Activated CD8-positive, alpha-beta memory T cell treated with anti-CD3 and anti-CD28 coated beads for 1 hour (primary cell): ENCODE data around the gene SLC13A2.
A peak's percentile ranks its signal among the peaks of the same experiment; 100 is the strongest.

Source experiments
- DNase-seq, 2 donors: peaks; one replicate each; pipeline ENCODE4 v3.0.0-alpha.2; 2020; ENCODE audit warnings: low read depth in 1 of 2; ENCODE audit errors: extremely low read depth in 1 of 2

The SLC13A2 gene

DNA sequence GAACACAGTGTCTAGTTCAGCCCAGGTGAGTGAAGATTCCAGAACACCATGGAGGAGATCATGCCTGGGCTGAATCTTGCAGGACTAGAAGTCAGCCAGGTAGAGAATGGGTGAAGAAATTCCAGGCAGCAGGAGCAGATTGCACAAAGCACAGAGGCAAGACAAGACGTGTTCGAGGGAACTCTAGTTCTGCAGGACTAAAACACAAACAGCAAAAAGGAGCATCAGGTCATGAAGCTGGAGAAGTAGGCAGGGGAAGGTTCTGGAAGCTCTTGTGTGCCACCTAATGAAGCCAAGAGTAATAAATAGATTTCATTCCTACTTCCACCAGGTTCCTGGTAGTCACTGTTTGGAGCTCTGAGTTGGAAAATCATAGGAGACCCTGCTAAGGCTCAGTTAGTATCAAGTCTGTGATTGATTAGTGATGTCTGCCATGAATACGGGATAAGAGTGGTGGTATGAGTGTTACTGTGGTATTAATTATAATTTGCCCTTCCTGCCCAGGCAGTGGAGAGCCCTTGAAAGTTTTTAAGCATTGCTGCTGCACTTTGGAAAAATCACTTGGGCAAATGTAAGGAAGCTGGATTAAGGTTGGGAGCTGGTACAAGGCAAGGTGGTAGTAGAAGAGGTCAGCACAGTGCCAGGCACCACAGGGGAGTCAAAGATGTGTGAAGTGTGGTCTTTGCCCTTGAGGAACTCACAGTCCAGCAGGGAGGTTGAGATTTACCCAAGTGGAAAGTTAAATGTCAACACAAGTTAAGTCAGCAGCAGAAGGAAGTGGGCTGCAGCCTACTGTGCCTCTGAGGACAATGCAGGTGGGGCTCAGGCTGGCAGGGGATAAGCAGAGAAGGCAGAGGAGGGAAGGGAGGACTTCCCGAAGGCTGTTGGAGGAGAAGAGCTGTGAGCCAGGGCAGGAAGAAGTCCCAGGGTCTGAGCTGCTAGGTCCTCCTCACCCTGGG is 19.2 kb downstream of the SLC13A2 start:
- no peak for DNase-seq

DNA sequence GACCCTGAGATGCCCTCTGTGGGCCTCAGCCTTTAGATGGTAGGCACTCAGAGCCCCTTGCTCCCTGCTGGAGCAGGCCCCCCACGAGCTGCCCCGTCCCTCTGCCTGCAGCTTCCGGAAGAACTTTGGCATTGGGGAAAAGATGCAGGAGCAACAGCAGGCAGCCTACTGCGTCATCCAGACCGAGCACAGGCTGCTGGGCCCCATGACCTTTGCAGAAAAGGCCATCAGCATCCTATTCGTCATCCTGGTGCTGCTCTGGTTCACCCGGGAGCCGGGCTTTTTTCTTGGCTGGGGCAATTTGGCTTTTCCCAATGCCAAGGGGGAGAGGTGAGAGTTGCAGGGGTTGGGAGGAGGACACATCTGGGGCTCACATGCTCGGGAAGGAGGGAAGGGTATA is 20.0 kb downstream of the SLC13A2 start:
- DNase-seq: no peak

DNA sequence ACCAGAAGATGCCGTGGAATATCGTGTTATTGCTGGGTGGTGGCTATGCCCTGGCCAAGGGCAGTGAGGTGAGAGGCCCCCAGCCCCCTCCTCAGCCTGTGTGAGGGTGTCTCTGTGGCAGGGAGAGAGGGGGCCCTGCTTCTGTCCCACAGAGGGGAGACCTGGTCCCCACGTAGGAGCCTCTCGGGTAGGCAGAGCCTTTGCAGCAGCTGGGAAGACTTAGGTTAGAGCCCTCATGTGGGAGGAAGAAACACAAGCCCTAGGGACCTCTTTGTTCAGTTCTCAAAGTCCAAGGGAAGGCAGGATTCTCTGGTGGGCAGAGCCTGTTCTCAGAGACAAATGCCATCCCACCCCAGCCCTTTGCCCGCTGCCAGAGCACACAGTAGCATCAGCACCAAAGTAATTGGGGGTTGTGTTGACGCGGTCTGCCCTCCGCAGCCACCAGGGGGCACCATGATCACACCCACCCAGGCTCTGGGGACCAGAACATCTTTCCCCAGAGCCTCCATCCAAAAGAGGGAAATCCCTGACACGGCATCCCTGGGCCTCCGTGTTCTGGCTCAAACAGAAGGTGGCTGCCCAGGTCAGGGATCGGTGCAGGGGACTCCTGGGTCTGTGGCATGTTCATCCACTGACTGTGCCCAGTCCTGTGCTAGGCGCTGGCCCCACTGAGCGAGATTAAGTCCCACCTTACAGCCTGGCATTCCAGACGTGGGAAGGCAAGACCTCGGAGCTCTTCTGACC is 21.2 kb downstream of the SLC13A2 start:
- peak; percentile 49 to 71 for DNase-seq

DNA sequence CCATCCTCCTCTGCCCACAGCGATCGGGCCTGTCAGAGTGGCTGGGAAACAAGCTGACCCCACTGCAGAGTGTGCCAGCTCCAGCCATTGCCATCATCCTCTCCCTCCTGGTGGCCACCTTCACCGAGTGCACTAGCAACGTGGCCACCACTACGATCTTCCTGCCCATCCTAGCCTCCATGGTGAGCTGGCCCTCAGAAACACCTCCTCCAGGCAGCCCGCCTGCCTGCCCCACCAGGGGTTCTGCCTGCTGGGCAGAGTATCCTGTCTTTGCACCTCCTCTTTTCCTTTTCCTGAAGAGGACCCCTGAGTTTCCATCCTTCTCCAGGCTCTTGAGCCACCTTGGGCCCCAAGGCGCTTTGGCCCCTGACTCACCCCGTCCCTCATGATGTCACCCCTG is 22.2 kb downstream of the SLC13A2 start:
- DNase-seq: no peak

DNA sequence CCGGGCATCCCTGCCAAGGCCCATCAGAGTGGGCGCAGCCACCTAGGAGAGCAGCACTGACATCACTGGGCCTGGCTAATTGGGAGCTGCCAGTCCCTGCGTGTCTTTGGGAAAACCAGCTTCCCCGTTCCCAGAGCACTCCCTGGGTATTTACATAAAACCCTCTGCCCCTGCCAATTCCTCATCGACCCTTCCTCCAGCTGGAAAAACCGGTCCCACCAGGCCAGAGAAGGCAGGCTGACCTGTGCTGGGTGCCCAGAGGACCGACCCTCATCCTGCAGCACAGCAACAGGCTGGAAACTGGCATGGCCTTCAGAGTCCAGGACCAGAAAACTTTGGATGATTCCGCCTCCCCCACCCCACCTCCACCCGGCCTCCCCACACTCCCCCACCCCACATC is 24.5 kb downstream of the SLC13A2 start:
- no peak for DNase-seq

DNA sequence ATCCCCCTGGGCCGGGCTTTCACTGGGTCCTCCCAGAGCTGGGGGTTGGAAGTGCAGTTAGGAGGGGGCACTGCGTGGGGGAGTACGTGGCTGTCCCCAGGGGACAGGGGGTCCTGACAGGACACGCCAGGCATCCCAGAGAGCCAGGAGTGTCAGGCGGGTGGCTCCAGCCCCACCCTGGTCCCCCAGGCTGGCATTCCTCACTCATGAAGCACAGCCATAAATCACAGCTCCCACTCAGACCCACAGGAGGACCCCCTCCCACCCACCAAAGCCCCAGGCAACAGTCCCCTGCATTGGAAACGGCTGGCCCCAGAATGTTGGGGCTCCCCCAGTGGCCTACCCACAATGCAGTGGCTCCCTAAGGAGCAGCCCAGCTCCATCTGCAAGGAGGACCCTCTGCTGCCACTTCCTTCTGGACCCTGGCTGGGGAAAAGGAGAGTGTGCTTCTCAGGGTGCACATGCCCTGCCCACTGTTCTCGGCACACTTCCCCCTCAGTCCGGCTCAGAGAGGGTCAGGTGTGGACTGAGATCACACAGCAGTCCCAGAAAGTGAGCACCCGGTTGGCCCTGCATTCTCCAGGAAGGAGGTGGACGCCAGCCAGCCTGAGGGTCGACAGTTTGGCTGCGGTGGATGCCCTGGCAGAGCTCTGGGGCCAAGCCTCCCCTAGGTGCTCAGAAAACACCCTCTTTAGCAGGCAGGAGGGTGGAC is 25.4 kb downstream of the SLC13A2 start:
- no peak for DNase-seq

DNA sequence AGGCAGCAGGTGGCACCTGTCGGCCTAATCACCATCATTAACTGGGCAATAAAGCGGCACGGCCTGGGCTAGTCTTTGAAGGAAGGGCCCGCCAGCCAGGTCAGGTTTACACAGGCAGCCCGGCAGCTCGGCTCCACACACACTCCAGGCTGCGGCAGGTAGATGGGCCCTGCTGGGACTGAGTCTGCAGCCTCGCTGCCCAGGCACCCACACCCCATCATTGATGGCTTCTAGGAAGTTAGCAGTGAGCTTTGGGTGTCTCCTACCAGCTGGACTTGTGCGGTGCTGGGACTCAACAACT is 25.9 kb downstream of the SLC13A2 start:
- no peak for DNase-seq

DNA sequence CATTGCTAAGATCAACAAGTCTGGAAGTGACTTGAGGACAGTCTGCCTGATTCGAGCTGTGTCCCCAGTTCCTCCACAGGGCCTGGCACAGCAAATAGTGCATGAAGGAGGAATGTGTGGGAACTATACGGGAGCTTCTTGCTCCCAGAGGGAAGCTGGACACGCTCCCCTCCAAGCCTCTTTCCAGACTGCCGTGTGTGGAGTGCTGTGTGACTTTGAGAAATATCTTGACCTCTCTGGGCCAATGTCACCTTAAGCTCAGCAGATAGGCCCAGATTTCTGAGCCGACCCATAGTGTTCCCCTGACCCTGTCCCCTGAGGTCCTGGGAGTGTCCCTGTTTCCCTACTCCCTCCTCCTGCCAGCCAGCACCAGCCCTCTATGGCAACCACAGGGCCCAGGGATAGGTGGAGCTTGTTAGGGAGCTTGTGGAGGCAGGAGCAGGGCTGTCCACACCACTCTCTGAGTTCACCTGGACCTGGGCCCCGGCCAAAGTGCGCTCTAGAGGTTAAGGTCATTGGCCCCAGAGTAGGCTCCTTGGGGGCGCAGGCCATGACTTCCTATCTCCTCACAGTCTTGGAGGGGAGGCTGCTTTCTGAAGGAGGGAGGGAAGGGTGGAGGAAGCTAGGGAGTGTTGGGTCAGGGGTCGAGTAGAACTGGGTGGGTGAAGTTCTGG is 26.4 kb downstream of the SLC13A2 start:
- DNase-seq: no peak

DNA sequence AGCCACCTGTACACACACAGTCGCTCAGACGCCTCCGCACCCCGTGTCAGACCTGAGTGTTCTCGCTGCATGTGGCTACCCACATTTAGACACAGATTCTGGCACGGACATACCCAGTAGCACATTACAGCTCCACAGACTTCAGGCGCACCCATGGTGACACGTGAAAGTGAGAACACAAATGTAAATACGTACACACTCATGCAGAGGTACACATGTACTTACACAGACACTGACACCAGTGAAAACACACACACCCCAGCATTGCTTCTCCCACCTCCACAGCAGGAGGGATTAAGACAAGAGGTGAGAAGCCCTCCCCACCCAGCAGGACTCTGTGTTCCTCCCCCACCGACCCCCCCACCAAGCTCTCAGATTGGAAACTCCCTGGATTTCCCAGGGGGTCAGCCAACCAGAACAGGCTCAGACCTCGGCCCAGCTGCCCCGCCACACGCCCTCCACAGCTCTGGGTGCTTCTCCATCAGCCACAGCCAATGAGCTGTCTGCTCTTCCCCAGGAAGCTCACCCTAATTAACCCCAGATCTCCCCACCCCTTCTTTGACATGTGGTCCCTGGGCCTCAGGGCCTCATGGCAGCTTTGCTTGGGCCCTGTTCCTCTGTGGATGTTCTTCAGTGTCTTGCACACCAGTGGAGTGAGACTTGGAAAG is 27.4 kb downstream of the SLC13A2 start:
- no peak for DNase-seq

DNA sequence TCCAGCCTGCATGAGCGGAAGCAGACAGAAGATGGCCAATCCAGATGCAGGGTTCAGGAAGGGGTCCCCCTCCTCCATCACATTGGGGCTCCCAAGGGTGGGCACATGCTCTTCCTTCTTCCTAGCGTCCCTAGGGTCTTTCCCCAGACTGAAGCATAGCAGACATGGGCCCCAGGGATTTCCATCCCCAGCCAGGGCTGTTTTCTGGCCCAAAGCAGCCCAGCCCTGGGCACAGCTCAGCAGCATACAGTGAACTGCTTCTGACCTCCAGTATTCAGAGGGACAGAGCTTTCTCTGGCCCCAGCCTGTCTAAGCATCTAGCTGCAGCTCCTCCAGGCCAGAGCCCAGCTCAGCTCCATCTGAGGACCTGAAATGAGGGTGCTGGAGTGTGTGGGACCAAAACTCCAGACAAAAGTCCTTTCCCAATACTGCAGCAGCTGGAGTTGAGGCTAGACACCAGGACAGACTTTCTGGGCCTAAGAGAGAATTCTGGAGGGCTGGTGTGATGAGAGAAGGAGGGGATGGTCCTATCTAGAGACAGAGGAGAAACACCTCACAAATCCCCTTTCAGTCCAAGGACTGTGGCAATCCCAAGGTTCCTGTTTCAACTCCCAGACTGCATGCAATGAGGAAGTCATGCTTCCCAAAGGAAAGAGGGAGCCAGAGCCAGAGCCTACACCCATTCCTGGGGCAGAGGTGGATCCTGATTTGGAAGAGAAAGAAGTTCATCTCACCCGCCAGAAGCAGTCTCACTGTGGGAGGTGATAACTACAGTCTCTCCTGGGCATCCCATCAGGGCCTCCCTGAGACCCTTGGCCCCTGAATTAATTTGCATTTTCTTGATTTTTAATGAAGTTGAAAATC is 28.2 kb downstream of the SLC13A2 start:
- DNase-seq: no peak

DNA sequence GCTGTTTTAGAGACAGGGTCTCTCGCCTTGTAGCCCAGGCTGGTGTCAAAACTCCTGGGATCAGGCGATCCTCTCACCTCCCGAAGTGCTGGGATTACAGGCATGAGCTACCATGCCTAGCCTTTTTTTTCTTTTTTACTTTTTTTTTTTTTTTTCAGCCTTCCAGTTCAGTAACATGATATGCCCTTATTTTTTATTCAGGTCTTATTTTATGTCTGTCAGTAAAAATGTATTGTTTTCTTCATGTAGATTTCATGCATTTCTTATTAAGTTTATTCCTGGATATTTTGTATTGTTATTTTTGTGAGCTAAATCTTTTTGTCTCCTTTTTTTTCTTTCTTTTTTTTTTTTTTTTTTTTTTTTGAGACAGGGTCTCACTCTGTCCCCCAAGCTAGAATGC is 30.0 kb downstream of the SLC13A2 start:
- DNase-seq: no peak

DNA sequence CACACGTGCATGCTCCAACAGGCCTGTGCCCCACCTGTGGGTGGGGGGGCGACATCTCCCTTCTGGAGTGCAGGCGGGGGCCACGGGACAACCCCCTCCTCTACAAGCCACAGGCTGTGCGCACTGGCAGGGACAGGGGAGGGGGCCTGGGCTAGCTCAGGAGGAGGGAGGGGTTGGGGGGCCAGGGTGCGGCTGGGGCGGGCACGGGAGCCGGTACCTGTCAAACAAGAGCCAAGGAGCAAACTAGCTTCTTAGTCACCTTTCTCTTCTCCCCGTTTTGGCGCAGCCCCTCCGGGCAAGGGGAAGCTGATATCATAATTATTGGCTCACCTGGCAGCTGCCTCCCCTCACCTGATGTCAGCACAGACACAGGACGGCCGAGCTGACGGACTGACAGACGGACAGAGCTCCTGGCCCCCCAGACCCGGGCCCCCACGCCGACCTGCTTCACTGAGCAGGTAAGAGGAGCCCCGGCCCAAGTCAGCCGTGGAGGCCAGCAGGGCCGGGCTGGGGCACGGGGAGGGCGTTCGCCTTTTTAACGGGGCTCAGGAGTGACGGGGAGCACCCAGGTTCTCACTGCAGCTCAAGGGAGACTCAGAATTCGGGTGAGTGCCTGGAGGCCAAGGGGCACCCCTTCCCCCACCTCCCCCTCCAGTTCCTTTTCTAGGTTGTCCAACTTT is 32.7 kb downstream of the SLC13A2 start, which contains the start of gene FOXN1:
FOXN1 (plus strand) TSS at position 363 of the 680 bp plus-strand sequence. CDS start 17,622 bp downstream, outside the sequence.
- DNase-seq: no peak

DNA sequence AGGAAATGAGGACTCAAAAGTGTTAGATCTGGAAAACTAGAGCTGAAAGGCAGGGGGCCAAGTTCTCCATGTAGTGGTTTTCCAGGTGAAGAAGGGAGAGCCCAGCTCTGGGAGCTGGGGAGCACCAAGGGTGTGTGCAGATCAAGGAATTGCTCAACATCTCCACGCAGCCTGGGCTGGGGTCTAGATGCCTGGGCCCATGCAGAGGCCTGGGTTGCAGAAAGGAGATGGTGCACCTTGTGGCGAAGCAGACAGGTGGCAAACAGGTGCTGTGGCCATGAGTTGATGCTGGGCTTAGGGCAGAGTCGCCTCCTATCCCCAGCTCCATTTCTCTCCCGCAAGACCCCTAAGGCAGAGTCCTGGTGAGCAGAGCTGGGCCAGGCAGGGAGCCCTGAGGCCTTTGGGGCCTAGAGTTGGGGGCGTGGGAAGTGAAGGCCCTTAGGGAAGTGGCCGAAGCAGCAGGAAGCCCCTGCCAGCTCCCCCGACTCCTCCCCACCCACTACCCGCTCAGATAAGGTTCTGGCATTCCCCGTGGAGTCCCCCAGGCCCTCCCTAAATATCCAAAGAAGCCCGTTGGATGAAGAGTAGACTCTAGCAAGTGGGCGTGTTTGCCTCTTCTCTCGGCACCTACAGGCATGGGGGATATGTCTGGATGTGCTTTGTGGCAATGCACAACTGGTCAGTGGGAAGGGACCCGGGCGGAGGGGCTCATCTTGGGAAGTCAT is 33.5 kb downstream of the SLC13A2 start:
- no peak for DNase-seq

DNA sequence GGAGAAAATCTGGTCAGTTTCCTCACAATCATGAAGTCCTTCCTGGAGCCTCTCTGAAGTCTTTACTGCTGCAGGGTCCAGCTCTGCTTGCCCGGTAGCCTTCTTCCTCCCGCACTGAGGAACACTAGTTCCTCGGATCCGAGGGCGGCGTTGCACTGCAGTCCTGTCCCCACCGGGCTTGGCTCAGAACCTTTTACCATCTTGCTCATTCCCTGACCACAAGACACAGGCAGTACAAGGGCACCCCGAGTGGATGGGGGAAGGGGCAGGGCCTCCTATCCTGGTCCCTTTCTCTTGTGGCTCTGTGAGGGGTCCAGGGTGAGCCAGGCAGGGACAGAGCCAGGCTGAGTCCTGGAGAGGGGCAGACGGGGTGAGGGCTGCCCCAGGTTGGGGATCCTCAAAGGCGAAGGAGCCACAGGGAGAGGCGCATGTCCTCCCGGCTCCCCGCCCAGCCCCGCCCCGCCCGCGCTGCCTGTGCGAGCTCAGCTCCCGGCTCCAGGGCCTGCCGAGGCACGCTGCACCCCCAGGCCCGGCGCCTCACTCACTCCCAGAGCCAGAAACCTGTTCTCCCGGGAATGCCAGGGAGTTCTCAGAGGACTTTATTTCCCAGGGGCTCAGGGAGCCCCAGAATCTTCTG is 34.2 kb downstream of the SLC13A2 start:
- no peak for DNase-seq

DNA sequence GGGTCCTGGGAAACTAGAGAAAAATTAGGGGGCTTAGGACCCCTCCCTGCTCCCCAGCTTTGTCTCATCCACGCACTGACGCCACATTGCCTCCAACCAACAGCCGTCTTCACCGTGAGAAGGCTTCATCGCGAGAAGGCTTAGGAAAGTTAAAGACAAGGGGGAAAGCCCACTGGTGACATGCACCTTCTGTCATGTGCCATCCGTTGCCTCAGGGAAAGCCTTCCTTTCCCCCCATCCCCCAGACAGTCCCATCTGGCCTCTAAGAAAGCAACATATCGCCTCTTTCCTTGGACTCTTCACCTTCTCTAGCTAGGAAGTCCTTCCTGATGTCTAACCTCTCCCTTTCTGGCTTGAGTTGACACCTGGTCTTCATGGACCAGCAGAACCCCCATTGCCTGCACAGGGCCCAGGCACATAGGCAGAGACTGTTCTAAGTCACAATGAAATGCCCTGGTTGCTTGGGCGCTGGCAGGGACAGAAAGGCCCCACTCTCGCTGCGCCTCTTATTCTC is 34.8 kb downstream of the SLC13A2 start:
- DNase-seq: no peak

DNA sequence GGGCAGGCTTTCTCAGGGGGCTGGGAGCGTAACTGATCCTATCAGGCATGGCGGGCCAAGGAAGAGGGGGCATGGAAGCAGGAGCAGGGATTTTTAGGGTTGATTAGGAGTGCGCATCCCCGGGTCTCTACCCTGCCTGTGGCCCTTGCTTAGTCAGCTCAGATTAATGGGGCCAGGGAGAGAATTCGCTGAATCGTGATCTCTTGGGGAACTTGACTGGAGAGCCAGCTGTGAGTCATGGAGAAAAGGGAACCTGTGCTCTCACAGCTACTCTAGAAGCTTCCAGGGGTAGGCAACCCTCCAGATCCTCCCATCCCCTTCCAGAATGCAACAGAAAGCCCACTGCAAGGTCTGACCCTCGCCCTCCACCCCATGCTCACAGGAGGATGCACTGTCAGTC is 36.3 kb downstream of the SLC13A2 start:
- no peak for DNase-seq

DNA sequence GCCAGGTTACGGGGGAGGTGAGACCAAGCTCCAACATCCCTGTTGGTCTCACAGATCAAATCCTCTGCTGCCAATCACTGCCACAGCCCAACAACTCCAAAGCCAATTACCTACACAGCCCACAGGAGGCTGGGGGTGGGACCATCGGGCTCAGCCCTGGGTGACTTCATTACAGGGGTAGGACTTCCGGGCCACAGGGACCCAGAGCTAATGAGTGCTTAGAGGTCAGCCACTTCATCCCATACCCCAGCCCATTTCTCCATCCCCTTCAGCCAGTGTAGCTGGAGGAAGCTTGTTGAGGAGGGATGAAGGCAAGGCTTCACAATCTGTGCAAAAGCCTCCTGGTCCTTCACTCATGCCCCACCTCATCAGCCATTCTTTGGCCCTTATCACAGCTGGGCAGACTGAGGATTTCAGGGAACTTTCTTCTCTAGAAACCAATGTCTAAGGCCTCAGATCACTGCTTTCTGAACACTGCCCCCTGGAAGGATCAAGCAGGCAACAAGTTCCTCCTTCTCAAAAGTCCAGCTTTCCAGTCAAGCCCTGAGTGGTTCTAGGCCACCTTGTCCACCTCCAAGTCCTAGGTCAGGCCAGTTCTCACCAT is 38.5 kb downstream of the SLC13A2 start:
- DNase-seq: no peak
